C4-2B (cell line): ENCODE measurements around the gene ARHGDIB.

Experiments
- ZFX ChIP-seq: fragments of 450-650 bp; IDR thresholded peaks from 2 replicates; pipeline ENCODE4 v1.6.1; 2017
- TF ChIP-seq, protein P1 (sequence below): fragments of 450-650 bp; conservative IDR thresholded peaks from 2 replicates; pipeline ENCODE4 v1.5.1; 2017; ENCODE audit warnings: mild to moderate bottlenecking

DNA sequence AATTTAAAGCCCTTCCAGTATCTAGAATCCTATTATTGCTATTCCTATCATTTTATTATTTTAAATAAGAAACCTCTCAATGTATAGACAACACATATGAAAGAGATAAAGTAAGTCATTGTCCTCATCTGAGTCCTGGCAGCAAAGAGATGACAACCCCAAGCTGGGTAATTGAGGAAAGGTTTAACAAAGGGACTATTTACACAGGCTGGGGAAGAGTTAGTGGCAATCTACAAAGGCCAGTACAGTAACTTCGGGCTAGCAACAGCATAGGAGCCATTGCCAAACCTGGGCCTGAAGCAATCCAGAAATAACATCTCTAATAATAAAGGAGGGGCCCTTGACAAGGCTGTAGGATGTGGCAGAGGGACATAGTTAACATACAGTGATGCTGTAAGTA, 22.6 kb upstream of the ARHGDIB start:
- TF ChIP-seq, protein P1, sequence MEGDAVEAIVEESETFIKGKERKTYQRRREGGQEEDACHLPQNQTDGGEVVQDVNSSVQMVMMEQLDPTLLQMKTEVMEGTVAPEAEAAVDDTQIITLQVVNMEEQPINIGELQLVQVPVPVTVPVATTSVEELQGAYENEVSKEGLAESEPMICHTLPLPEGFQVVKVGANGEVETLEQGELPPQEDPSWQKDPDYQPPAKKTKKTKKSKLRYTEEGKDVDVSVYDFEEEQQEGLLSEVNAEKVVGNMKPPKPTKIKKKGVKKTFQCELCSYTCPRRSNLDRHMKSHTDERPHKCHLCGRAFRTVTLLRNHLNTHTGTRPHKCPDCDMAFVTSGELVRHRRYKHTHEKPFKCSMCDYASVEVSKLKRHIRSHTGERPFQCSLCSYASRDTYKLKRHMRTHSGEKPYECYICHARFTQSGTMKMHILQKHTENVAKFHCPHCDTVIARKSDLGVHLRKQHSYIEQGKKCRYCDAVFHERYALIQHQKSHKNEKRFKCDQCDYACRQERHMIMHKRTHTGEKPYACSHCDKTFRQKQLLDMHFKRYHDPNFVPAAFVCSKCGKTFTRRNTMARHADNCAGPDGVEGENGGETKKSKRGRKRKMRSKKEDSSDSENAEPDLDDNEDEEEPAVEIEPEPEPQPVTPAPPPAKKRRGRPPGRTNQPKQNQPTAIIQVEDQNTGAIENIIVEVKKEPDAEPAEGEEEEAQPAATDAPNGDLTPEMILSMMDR, result no peak
- no peak for TF ChIP-seq ZFX
